Transverse colon (tissue), 4 donors: ENCODE results near the gene TMEM208. TPM values are rescaled to one million over a fixed set of nuclear protein-coding genes. Genes with fewer than 3 reads are reported as not detected.

Experiments
- DNase-seq: peaks from one replicate; pipeline ENCODE4 v3.0.0-alpha.2; 2019
- H3K27ac ChIP-seq, 4 donors: fragments of 200-600 bp; sonication (generic); 2 replicates each; pipeline ENCODE4 v1.5.1; 2016 to 2018; ENCODE audit warnings: inconsistent platforms in 4 of 4
- H3K27me3 ChIP-seq: fragments of 200-600 bp; sonication (generic); 2 replicates; pipeline ENCODE4 v1.5.1; 2017; ENCODE audit warnings: inconsistent platforms
- H3K36me3 ChIP-seq, 4 donors: fragments of 200-600 bp; sonication (generic); 2 replicates each; pipeline ENCODE4 v1.5.1; 2017 to 2019; ENCODE audit warnings: inconsistent platforms in 4 of 4
- H3K4me1 ChIP-seq, 4 donors: fragments of 200-600 bp; sonication (generic); 2 replicates each; pipeline ENCODE4 v1.5.1; 2017 to 2020; ENCODE audit warnings: inconsistent platforms in 4 of 4
- H3K4me3 ChIP-seq, 4 donors: fragments of 200-600 bp; sonication (generic); 1 replicate in 1 of 4; 2 replicates in 3 of 4; pipeline versions ENCODE4 v1.5.1 to v1.6.1; 2017 to 2019; ENCODE audit warnings: inconsistent platforms in 4 of 4
- H3K9me3 ChIP-seq, 2 donors: fragments of 200-600 bp; sonication (generic); 2 replicates each; pipeline ENCODE4 v1.5.1; 2017 to 2019; ENCODE audit warnings: inconsistent platforms in 2 of 2
- EP300 ChIP-seq: sonication (generic); formaldehyde crosslinking; IDR thresholded peaks from one replicate; pipeline ENCODE4 v1.6.1; 2017; ENCODE audit warnings: antibody characterized with exemption, low read depth
- POLR2A ChIP-seq: fragments of 450-650 bp; IDR thresholded peaks from one replicate; pipeline ENCODE4 v1.6.1; 2016; ENCODE audit warnings: antibody characterized with exemption, mild to moderate bottlenecking, moderate library complexity
- POLR2AphosphoS5 ChIP-seq, 3 donors: sonication (generic); formaldehyde crosslinking; IDR thresholded peaks; one replicate each; pipeline ENCODE4 v1.6.1; 2016; ENCODE audit warnings: antibody characterized with exemption in 3 of 3
- WGBS, 2 donors: methylation state at CpG; one replicate each; pipeline ENCODE4 v1.1.5; 2018; ENCODE audit warnings: low coverage in 1 of 2; 5-methylcytosine and 5-hydroxymethylcytosine counted together
- in situ Hi-C, 4 donors: fragments of 200-750 bp; cut with MboI; loops; one replicate each; pipeline versions ENCODE4 v1.15.0 to v1.15.1; 2017; ENCODE audit warnings: low sequenced_read_pairs in 3 of 4, low pct_ligation_motif_present in 1 of 4, low pct_unique_long_range_greater_than_20kb in 1 of 4
- intact Hi-C: fragments of 100-400 bp; cut with DNase I; formaldehyde crosslinking; loops from one replicate; pipeline ENCODE4 v1.15.1; 2023; ENCODE audit warnings: low total_unique reads
- small RNA-seq, 4 donors: library from RNA; depleted of rRNA; stranded (forward); fragments of <200 nt; gene quantifications; one replicate each; pipeline ENCODE3, GENCODE V24; 2016
- total RNA-seq, 4 donors: library from RNA; depleted of rRNA; stranded (reverse); fragments of >200 nt; gene quantifications; one replicate each; pipeline ENCODE4 v1.1.0, GENCODE V29; 2016
- TF ChIP-seq, protein P1 (sequence below), 5 experiments: fragments of 200-600 bp in 3 of 5; fragments of 450-650 bp in 2 of 5; sonication (generic) in 3 of 5; IDR thresholded peaks; 1 replicate in 2 of 5; 2 replicates in 3 of 5; pipeline ENCODE4 v1.5.1; 2016 to 2017; ENCODE audit warnings: antibody characterized with exemption in 5 of 5, inconsistent platforms in 3 of 5, mild to moderate bottlenecking in 2 of 5, moderate library complexity in 1 of 5

The TMEM208 gene
- total RNA-seq, 4 donors from 2014 or later = 29.5 to 50.2 (median 39.3) TPM; not detected in 1

GRCh38 chr16:67277294-67277998, 50.5 kb downstream of the TMEM208 start:
- Histone ChIP-seq H3K36me3 (no peaks in the 10 kb centered on the region), H3K9me3 (no peaks in the 10 kb centered on the region), H3K4me3 (no peak overlapping the region), H3K27me3 (no peaks in the 10 kb centered on the region), H3K4me1 (peaks cover 0 to 23% (median 21%) of the 10 kb centered on the region in 4 donors), H3K27ac (peak overlapping the region; percentile 52 to 78 (median 66))
- intact Hi-C loops = no loop called here
- DNase-seq = peak; percentile 26
- WGBS, 2 donors = 64 to 85% methylated on average over 2 to 4 of the region's 4 CpGs
- TF ChIP-seq POLR2A (no peak), POLR2AphosphoS5 (IDR thresholded peaks at IDR 0.05) (no peak), EP300 (no peak)
- TF ChIP-seq, protein P1, sequence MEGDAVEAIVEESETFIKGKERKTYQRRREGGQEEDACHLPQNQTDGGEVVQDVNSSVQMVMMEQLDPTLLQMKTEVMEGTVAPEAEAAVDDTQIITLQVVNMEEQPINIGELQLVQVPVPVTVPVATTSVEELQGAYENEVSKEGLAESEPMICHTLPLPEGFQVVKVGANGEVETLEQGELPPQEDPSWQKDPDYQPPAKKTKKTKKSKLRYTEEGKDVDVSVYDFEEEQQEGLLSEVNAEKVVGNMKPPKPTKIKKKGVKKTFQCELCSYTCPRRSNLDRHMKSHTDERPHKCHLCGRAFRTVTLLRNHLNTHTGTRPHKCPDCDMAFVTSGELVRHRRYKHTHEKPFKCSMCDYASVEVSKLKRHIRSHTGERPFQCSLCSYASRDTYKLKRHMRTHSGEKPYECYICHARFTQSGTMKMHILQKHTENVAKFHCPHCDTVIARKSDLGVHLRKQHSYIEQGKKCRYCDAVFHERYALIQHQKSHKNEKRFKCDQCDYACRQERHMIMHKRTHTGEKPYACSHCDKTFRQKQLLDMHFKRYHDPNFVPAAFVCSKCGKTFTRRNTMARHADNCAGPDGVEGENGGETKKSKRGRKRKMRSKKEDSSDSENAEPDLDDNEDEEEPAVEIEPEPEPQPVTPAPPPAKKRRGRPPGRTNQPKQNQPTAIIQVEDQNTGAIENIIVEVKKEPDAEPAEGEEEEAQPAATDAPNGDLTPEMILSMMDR (IDR thresholded peaks at IDR 0.05) = no peak
- in situ Hi-C loops = loop anchor here in 1 of 4 donors (25.0 kb wide), 1 partner anchor 110 kb away; the partner anchor contains the start of gene TPPP3

GRCh38 chr16:67277999-67278772, 51.3 kb downstream of the TMEM208 start:
- no peak for DNase-seq
- intact Hi-C loops (no loop called here), in situ Hi-C loops (loop anchor here in 1 of 4 donors (25.0 kb wide), 1 partner anchor 109 kb away; the partner anchor contains the start of gene TPPP3)
- WGBS, 2 donors = 42% methylated on average over 13 of the region's 13 CpGs; no CpG with 5 or more reads in 1 of the 2 donors
- Histone ChIP-seq H3K27me3 (no peaks in the 10 kb centered on the region), H3K27ac (peak overlapping the region; percentile 52 to 78 (median 66)), H3K4me1 (peaks cover 0 to 23% (median 21%) of the 10 kb centered on the region in 4 donors), H3K9me3 (no peaks in the 10 kb centered on the region), H3K36me3 (no peaks in the 10 kb centered on the region), H3K4me3 (peak overlapping the region; percentile 52 to 78 (median 58))
- TF ChIP-seq POLR2AphosphoS5 (IDR thresholded peaks at IDR 0.05) = no peak
- TF ChIP-seq, protein P1 (IDR thresholded peaks at IDR 0.05) = no peak
- no peak for TF ChIP-seq POLR2A
- TF ChIP-seq EP300 = no peak

Small RNAs within 50 kb of the gene (small RNA-seq; reads per million reads assigned to genes)
- 6.3 to 13.5 (median 11.1) reads per million in 4 donors for gene MIR328

Other genes with a start within 250 kb of the TMEM208 start
- gene CES4A, start 238.5 kb upstream of the TMEM208 start, total RNA-seq = 10 to 100 TPM in 3 of 4 donors, 1 to 10 TPM in 1; 9.7 to 24.7 (median 15.7) TPM
- 100 to 1,000 TPM in 1 of 4 donors, 10 to 100 TPM in 3; 19.7 to 106 (median 33.1) TPM for gene CBFB, start 198.0 kb upstream of the TMEM208 start, total RNA-seq
- 10 to 100 TPM; 13.3 to 23.8 (median 17.7) TPM for gene PHAF1, start 117.2 kb upstream of the TMEM208 start, total RNA-seq
- 10 to 100 TPM in 1 of 4 donors, 1 to 10 TPM in 3; 1.5 to 69.1 (median 5.5) TPM for gene B3GNT9, start 76.1 kb upstream of the TMEM208 start, total RNA-seq
- gene TRADD, start 67.2 kb upstream of the TMEM208 start, total RNA-seq = 10 to 100 TPM; 32.2 to 74.8 (median 42.0) TPM
- 10 to 100 TPM; 30.0 to 91.1 (median 55.1) TPM for gene FBXL8, start 67.2 kb upstream of the TMEM208 start, total RNA-seq
- gene HSF4, start 62.4 kb upstream of the TMEM208 start, total RNA-seq = 100 to 1,000 TPM in 1 of 4 donors, 10 to 100 TPM in 3; 29.5 to 136 (median 76.6) TPM
- gene NOL3, start 56.6 kb upstream of the TMEM208 start, total RNA-seq = 10 to 100 TPM; 39.5 to 65.9 (median 41.2) TPM
- gene MATCAP1, start 43.2 kb upstream of the TMEM208 start, total RNA-seq = 100 to 1,000 TPM in 1 of 4 donors, 10 to 100 TPM in 3; 27.6 to 220 (median 32.5) TPM
- 1 to 10 TPM in 2 of 4 donors, not detected in 2; 3.0 to 6.7 TPM for gene EXOC3L1, start 37.0 kb upstream of the TMEM208 start, total RNA-seq
- gene E2F4, start 35.0 kb upstream of the TMEM208 start, total RNA-seq = 100 to 1,000 TPM in 3 of 4 donors, 10 to 100 TPM in 1; 97.5 to 224 (median 159) TPM
- 10 to 100 TPM; 61.0 to 91.5 (median 77.7) TPM for gene ELMO3, start 28.0 kb upstream of the TMEM208 start, total RNA-seq
- 100 to 1,000 TPM in 1 of 4 donors, 10 to 100 TPM in 3; 25.1 to 177 (median 33.6) TPM for gene FHOD1, start 20.4 kb downstream of the TMEM208 start, total RNA-seq
- gene SLC9A5, start 21.8 kb downstream of the TMEM208 start, total RNA-seq = 1 to 10 TPM in 3 of 4 donors, under 1 TPM in 1; 0.55 to 4.5 (median 1.5) TPM
- gene PLEKHG4, start 52.4 kb downstream of the TMEM208 start, total RNA-seq = 10 to 100 TPM in 2 of 4 donors, 1 to 10 TPM in 1, under 1 TPM in 1; 0.80 to 12.2 (median 8.7) TPM
- gene KCTD19, start 99.6 kb downstream of the TMEM208 start, total RNA-seq = not detected
- under 1 TPM in 1 of 4 donors, not detected in 3; 0.79 TPM for gene LRRC36, start 99.7 kb downstream of the TMEM208 start, total RNA-seq
- gene TPPP3, start 166.4 kb downstream of the TMEM208 start, total RNA-seq = 10 to 100 TPM in 1 of 4 donors, 1 to 10 TPM in 2, not detected in 1; 3.5 to 20.9 (median 5.7) TPM
- 10 to 100 TPM in 2 of 4 donors, 1 to 10 TPM in 2; 7.1 to 36.3 (median 20.5) TPM for gene ZDHHC1, start 189.3 kb downstream of the TMEM208 start, total RNA-seq
- gene HSD11B2, start 204.0 kb downstream of the TMEM208 start, total RNA-seq = 1,000 to 10,000 TPM in 1 of 4 donors, 100 to 1,000 TPM in 3; 667 to 1,081 (median 790) TPM